H4 (cell line): ENCODE data around the gene ZNF750. TPM values are rescaled to one million over a fixed set of nuclear protein-coding genes. Genes with fewer than 3 reads are reported as not detected.
A peak's percentile ranks its signal among the peaks of the same experiment; 100 is the strongest.
"Not testable (repeated sequence)": the region's sequence is repeated elsewhere in the genome, so short reads cannot be mapped to it uniquely, and the experiment has no call there.

Experiments used
- DNase-seq: peaks from one replicate; pipeline ENCODE4 v3.0.0-alpha.2; 2015; ENCODE audit warnings: low spot score
- total RNA-seq: library from RNA; depleted of rRNA; stranded (reverse); fragments of >200 nt; shearing (Covaris generic); gene quantifications from 2 replicates; pipeline ENCODE4 v1.2.3, GENCODE V29; 2014; rRNA removed

ZNF750 gene
- total RNA-seq, 1 experiment from 2014 or later, result not detected

- DNase-seq, result no peak
These were observed 45.7 kb downstream of the ZNF750 start for GRCh38 chr17:82793974-82794630.

- peak; percentile 88 for DNase-seq
These were observed 48.3 kb downstream of the ZNF750 start for GRCh38 chr17:82791532-82791931.

- DNase-seq, result no peak
These were observed 49.4 kb downstream of the ZNF750 start for GRCh38 chr17:82790391-82790790.

- DNase-seq, result no peak
These were observed 50.0 kb downstream of the ZNF750 start for GRCh38 chr17:82789806-82790205.

GRCh38 chr17:82789051-82789592 lies 50.7 kb downstream of the ZNF750 start:
- no peak for DNase-seq

- DNase-seq, result no peak
These were observed 51.4 kb downstream of the ZNF750 start for GRCh38 chr17:82788206-82789001.

- DNase-seq, result no peak
These were observed 52.6 kb downstream of the ZNF750 start for GRCh38 chr17:82787081-82787848.

- DNase-seq, result no peak
These were observed 53.4 kb downstream of the ZNF750 start for GRCh38 chr17:82786427-82786826.

- DNase-seq, result not testable (repeated sequence)
These were observed 54.2 kb downstream of the ZNF750 start for GRCh38 chr17:82785581-82785980.

GRCh38 chr17:82783498-82783897 lies 56.3 kb downstream of the ZNF750 start:
- no peak for DNase-seq

GRCh38 chr17:82782657-82783207 lies 57.1 kb downstream of the ZNF750 start:
- DNase-seq, result no peak

- peak; percentile 57 for DNase-seq
These were observed 57.9 kb downstream of the ZNF750 start for GRCh38 chr17:82781894-82782274.

- DNase-seq, result no peak
These were observed 58.6 kb downstream of the ZNF750 start for GRCh38 chr17:82780971-82781893.

- no peak for DNase-seq
These were observed 59.6 kb downstream of the ZNF750 start for GRCh38 chr17:82780195-82780594.

- no peak for DNase-seq
These were observed 60.3 kb downstream of the ZNF750 start for GRCh38 chr17:82779541-82779940.

Other genes with a start within 250 kb of the ZNF750 start
- gene WDR45B, start 191.6 kb downstream of the ZNF750 start, total RNA-seq, result 68.2 and 75.6 TPM in 2 replicates
- 6.3 and 6.8 TPM in 2 replicates for gene RAB40B, start 141.3 kb downstream of the ZNF750 start, total RNA-seq
- 22.5 and 23.1 TPM in 2 replicates for gene FN3KRP, start 123.3 kb downstream of the ZNF750 start, total RNA-seq
- 0.16 TPM in 1 of 2 replicates, not detected in the other for gene FN3K, start 104.4 kb downstream of the ZNF750 start, total RNA-seq
- gene TBCD, start 88.0 kb downstream of the ZNF750 start, total RNA-seq, result 17.6 and 28.5 TPM in 2 replicates
- gene METRNL, start 239.6 kb upstream of the ZNF750 start, total RNA-seq, result 36.6 and 47.8 TPM in 2 replicates